ENCODE measurements around the gene STK38. TPM values are rescaled to one million over a fixed set of nuclear protein-coding genes. Genes with fewer than 3 reads are reported as not detected.

Gene STK38
- total RNA-seq, 1 experiment from 2014 or later, result 44.7 TPM

DNA sequence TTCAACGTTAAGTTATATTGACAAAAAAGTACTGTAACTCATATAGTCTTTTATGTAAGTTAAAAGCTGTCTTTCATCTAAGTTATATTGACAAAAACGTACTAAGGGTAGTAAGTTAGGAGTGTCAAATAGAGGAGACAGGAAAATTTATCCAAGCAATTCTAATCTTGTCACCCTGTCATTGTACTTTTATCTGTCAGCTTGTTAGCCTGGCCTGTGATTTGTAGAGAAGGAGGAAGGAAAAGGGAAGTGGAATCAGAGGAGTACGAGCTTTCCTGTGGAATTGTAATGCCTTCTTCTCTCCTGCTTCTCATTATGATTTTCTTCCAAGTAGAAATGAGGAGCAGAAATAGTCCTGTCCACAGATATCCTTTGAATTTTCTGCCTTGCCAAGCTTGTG is 85.6 kb downstream of the STK38 start:
- H3K27ac ChIP-seq (ENCODE audit: low read length), result no peak overlapping the region
- CTCF ChIA-PET, result no interaction called here
- no peak for TF ChIP-seq SIN3A (IDR thresholded peaks at IDR 0.05; ENCODE audit: borderline replicate concordance, insufficient read depth, low read depth, low read length)
- TF ChIP-seq, protein P1, sequence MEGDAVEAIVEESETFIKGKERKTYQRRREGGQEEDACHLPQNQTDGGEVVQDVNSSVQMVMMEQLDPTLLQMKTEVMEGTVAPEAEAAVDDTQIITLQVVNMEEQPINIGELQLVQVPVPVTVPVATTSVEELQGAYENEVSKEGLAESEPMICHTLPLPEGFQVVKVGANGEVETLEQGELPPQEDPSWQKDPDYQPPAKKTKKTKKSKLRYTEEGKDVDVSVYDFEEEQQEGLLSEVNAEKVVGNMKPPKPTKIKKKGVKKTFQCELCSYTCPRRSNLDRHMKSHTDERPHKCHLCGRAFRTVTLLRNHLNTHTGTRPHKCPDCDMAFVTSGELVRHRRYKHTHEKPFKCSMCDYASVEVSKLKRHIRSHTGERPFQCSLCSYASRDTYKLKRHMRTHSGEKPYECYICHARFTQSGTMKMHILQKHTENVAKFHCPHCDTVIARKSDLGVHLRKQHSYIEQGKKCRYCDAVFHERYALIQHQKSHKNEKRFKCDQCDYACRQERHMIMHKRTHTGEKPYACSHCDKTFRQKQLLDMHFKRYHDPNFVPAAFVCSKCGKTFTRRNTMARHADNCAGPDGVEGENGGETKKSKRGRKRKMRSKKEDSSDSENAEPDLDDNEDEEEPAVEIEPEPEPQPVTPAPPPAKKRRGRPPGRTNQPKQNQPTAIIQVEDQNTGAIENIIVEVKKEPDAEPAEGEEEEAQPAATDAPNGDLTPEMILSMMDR (IDR thresholded peaks at IDR 0.05), result no peak
- TF ChIP-seq TCF7L2 (IDR thresholded peaks at IDR 0.05; ENCODE audit: low read depth, low read length), result no peak
- TF ChIP-seq, protein P2, sequence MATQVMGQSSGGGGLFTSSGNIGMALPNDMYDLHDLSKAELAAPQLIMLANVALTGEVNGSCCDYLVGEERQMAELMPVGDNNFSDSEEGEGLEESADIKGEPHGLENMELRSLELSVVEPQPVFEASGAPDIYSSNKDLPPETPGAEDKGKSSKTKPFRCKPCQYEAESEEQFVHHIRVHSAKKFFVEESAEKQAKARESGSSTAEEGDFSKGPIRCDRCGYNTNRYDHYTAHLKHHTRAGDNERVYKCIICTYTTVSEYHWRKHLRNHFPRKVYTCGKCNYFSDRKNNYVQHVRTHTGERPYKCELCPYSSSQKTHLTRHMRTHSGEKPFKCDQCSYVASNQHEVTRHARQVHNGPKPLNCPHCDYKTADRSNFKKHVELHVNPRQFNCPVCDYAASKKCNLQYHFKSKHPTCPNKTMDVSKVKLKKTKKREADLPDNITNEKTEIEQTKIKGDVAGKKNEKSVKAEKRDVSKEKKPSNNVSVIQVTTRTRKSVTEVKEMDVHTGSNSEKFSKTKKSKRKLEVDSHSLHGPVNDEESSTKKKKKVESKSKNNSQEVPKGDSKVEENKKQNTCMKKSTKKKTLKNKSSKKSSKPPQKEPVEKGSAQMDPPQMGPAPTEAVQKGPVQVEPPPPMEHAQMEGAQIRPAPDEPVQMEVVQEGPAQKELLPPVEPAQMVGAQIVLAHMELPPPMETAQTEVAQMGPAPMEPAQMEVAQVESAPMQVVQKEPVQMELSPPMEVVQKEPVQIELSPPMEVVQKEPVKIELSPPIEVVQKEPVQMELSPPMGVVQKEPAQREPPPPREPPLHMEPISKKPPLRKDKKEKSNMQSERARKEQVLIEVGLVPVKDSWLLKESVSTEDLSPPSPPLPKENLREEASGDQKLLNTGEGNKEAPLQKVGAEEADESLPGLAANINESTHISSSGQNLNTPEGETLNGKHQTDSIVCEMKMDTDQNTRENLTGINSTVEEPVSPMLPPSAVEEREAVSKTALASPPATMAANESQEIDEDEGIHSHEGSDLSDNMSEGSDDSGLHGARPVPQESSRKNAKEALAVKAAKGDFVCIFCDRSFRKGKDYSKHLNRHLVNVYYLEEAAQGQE (IDR thresholded peaks at IDR 0.05; ENCODE audit: insufficient read depth in 1 of 2, low read depth in 2 of 2, low read length in 1 of 2), result no peak
- no peak for TF ChIP-seq POLR2AphosphoS5 (IDR thresholded peaks at IDR 0.05; ENCODE audit: low read depth, low read length)
- ATAC-seq (no peak), DNase-seq (ENCODE audit: low read depth, low spot score) (no peak)
- intact Hi-C loops (cut with micrococcal nuclease; ENCODE audit: unreplicated experiment), result no loop called here
- in situ Hi-C loops (cut with HindIII; ENCODE audit: low pct_unique_long_range_greater_than_20kb, low sequenced_read_pairs), result no loop called here
- H3K27me3 ChIP-seq (ENCODE audit: control insufficient read depth, insufficient read depth, low read length), result no peaks in the 10 kb centered on the region
- POLR2A ChIA-PET, result interaction anchor here (0.7 kb wide), 1 partner anchor 598 kb away, joined by 3 read pairs; no protein-coding TSS in a partner anchor
- no peaks in the 10 kb centered on the region for H3K4me1 ChIP-seq (ENCODE audit: control insufficient read depth, insufficient read depth, low read length)
- no peaks in the 10 kb centered on the region for H3K36me3 ChIP-seq (ENCODE audit: control insufficient read depth, insufficient read depth, low read length)
- H3K4me3 ChIP-seq (ENCODE audit: low read depth in 2 of 2, low read length in 2 of 2), result no peak overlapping the region
- BruUV-seq (replicated peaks), result TSS peak; percentile 40
- H3K9me3 ChIP-seq (ENCODE audit: control insufficient read depth, insufficient read depth, low read depth, low read length), result no peaks in the 10 kb centered on the region

DNA sequence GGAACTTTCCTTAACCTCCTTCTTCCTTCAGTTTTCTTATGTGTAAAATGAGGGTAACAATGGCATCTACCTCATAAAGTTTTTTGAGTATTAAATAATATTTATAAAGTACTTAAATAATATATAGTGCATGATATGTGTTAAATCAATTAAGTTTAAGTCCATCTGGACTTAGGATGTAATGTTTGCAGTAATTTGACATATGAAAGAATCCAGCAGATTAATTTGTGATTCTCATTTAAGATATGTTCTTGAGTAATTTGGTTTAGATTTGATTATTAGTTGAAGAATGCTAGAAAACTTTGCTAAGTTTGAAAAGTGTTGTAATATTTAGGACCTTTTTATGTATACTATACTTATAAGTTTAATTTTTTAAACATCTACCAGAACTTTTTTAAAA is 86.4 kb downstream of the STK38 start:
- Histone ChIP-seq H3K4me3 (ENCODE audit: low read depth in 2 of 2, low read length in 2 of 2) (no peak overlapping the region), H3K4me1 (ENCODE audit: control insufficient read depth, insufficient read depth, low read length) (no peaks in the 10 kb centered on the region), H3K36me3 (ENCODE audit: control insufficient read depth, insufficient read depth, low read length) (no peaks in the 10 kb centered on the region), H3K9me3 (ENCODE audit: control insufficient read depth, insufficient read depth, low read depth, low read length) (no peaks in the 10 kb centered on the region), H3K27ac (ENCODE audit: low read length) (no peak overlapping the region), H3K27me3 (ENCODE audit: control insufficient read depth, insufficient read depth, low read length) (no peaks in the 10 kb centered on the region)
- TF ChIP-seq, protein P1 (IDR thresholded peaks at IDR 0.05), result no peak
- TF ChIP-seq TCF7L2 (IDR thresholded peaks at IDR 0.05; ENCODE audit: low read depth, low read length) (no peak), POLR2AphosphoS5 (IDR thresholded peaks at IDR 0.05; ENCODE audit: low read depth, low read length) (no peak), SIN3A (IDR thresholded peaks at IDR 0.05; ENCODE audit: borderline replicate concordance, insufficient read depth, low read depth, low read length) (no peak)
- TF ChIP-seq, protein P2 (IDR thresholded peaks at IDR 0.05; ENCODE audit: insufficient read depth in 1 of 2, low read depth in 2 of 2, low read length in 1 of 2), result no peak
- in situ Hi-C loops (cut with HindIII; ENCODE audit: low pct_unique_long_range_greater_than_20kb, low sequenced_read_pairs) (no loop called here), intact Hi-C loops (cut with micrococcal nuclease; ENCODE audit: unreplicated experiment) (no loop called here)
- ATAC-seq, result no peak
- POLR2A ChIA-PET, result no interaction called here
- no TSS peak for BruUV-seq (replicated peaks)
- no peak for DNase-seq (ENCODE audit: low read depth, low spot score)
- CTCF ChIA-PET, result no interaction called here
